ENCODE measurements around the gene TAOK3. TPM values are rescaled to one million over a fixed set of nuclear protein-coding genes. Genes with fewer than 3 reads are reported as not detected.

TAOK3 gene
- total RNA-seq, 1 donor, result 27.9 TPM

DNA sequence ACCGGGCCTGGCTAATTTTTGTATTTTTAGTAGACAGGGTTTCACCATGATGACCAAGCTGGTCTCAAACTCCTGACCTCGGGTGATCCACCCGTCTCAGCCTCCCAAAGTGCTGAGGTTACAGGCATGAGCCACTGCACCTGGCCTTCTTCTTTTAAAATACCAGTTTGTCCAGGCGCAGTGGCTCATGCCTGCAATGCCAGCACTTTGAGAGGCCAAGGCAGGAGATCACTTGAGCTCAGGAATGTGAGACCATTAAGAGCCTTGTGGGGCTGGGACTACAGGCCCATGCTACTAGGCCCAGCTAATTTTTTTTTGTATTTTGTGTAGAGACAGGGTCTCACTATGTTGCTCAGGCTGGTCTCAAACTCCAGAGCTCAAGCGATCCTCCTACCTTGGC is 244.8 kb downstream of the TAOK3 start:
- Histone ChIP-seq H3K4me3 (ENCODE audit: insufficient read depth, low read length) (no peak overlapping the region), H3K9me3 (ENCODE audit: low read depth, low read length) (no peaks in the 10 kb centered on the region), H3K4me1 (ENCODE audit: insufficient read depth, low read length) (no peaks in the 10 kb centered on the region), H3K4me2 (ENCODE audit: insufficient read depth, low read length) (no peak overlapping the region), H2AFZ (ENCODE audit: low read length) (no peak overlapping the region), H3K79me2 (ENCODE audit: insufficient read depth, low read length) (no peaks in the 10 kb centered on the region), H3K27ac (ENCODE audit: low read depth, low read length) (no peak overlapping the region), H3K36me3 (ENCODE audit: insufficient read depth, low read length) (no peaks in the 10 kb centered on the region), H3K27me3 (ENCODE audit: insufficient read depth, low read length) (no peaks in the 10 kb centered on the region), H4K20me1 (ENCODE audit: insufficient read depth, low read length) (no peaks in the 10 kb centered on the region)
- DNase-seq (ENCODE audit: insufficient read length, low spot score, missing footprints), result no peak
- TF ChIP-seq, protein P1, sequence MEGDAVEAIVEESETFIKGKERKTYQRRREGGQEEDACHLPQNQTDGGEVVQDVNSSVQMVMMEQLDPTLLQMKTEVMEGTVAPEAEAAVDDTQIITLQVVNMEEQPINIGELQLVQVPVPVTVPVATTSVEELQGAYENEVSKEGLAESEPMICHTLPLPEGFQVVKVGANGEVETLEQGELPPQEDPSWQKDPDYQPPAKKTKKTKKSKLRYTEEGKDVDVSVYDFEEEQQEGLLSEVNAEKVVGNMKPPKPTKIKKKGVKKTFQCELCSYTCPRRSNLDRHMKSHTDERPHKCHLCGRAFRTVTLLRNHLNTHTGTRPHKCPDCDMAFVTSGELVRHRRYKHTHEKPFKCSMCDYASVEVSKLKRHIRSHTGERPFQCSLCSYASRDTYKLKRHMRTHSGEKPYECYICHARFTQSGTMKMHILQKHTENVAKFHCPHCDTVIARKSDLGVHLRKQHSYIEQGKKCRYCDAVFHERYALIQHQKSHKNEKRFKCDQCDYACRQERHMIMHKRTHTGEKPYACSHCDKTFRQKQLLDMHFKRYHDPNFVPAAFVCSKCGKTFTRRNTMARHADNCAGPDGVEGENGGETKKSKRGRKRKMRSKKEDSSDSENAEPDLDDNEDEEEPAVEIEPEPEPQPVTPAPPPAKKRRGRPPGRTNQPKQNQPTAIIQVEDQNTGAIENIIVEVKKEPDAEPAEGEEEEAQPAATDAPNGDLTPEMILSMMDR (IDR thresholded peaks at IDR 0.05; ENCODE audit: extremely low read depth, low read depth, low read length), result no peak

DNA sequence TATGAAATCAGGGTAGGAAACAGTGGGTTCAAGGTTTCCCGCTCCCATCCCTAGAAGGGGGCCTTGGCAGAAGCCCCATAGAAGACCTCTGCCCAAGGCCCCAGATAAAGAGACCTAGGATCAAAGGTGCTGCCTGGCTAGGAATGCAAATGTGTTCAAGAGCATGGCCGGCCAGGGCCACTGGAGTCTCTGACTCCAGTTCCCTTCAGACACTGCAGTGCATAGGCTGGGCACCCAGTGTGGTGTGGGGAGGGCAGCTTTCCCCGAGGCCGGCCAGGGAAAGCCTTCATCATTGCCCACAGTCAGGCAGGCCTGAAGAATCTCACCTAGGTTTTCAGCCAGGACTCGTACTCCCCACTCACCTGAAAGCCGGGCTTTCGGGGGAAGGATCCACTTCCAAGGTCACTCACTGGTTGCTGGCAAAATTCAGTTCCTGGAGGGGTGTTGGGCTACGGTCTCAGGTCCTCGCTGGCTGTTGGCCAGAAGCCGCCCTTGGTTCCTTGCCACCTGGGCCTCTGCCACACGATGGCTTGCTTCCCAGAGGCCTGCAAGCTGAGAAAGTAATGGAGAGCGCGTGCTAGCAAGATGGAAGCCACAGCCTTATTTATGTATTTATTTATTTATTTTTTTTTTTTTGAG is 246.5 kb downstream of the TAOK3 start:
- no peak overlapping the region for H3K4me3 ChIP-seq (ENCODE audit: insufficient read depth, low read length)
- no peaks in the 10 kb centered on the region for H3K36me3 ChIP-seq (ENCODE audit: insufficient read depth, low read length)
- H3K4me2 ChIP-seq (ENCODE audit: insufficient read depth, low read length), result no peak overlapping the region
- no peak overlapping the region for H2AFZ ChIP-seq (ENCODE audit: low read length)
- H3K79me2 ChIP-seq (ENCODE audit: insufficient read depth, low read length), result no peaks in the 10 kb centered on the region
- TF ChIP-seq, protein P1 (IDR thresholded peaks at IDR 0.05; ENCODE audit: extremely low read depth, low read depth, low read length), result no peak
- H4K20me1 ChIP-seq (ENCODE audit: insufficient read depth, low read length), result no peaks in the 10 kb centered on the region
- no peaks in the 10 kb centered on the region for H3K9me3 ChIP-seq (ENCODE audit: low read depth, low read length)
- DNase-seq (ENCODE audit: insufficient read length, low spot score, missing footprints), result no peak
- H3K27ac ChIP-seq (ENCODE audit: low read depth, low read length), result no peak overlapping the region
- H3K4me1 ChIP-seq (ENCODE audit: insufficient read depth, low read length), result no peaks in the 10 kb centered on the region
- no peaks in the 10 kb centered on the region for H3K27me3 ChIP-seq (ENCODE audit: insufficient read depth, low read length)

- Histone ChIP-seq H3K4me3 (ENCODE audit: insufficient read depth, low read length) (no peak overlapping the region), H3K27ac (ENCODE audit: low read depth, low read length) (no peak overlapping the region), H4K20me1 (ENCODE audit: insufficient read depth, low read length) (no peaks in the 10 kb centered on the region), H3K36me3 (ENCODE audit: insufficient read depth, low read length) (no peaks in the 10 kb centered on the region), H3K27me3 (ENCODE audit: insufficient read depth, low read length) (no peaks in the 10 kb centered on the region), H3K9me3 (ENCODE audit: low read depth, low read length) (no peaks in the 10 kb centered on the region), H3K79me2 (ENCODE audit: insufficient read depth, low read length) (no peaks in the 10 kb centered on the region), H3K4me1 (ENCODE audit: insufficient read depth, low read length) (no peaks in the 10 kb centered on the region), H2AFZ (ENCODE audit: low read length) (no peak overlapping the region), H3K4me2 (ENCODE audit: insufficient read depth, low read length) (no peak overlapping the region)
- TF ChIP-seq, protein P1 (IDR thresholded peaks at IDR 0.05; ENCODE audit: extremely low read depth, low read depth, low read length), result no peak
- no peak for DNase-seq (ENCODE audit: insufficient read length, low spot score, missing footprints)
These were observed 247.0 kb downstream of the TAOK3 start for GRCh38 chr12:118125743-118126118.

DNA sequence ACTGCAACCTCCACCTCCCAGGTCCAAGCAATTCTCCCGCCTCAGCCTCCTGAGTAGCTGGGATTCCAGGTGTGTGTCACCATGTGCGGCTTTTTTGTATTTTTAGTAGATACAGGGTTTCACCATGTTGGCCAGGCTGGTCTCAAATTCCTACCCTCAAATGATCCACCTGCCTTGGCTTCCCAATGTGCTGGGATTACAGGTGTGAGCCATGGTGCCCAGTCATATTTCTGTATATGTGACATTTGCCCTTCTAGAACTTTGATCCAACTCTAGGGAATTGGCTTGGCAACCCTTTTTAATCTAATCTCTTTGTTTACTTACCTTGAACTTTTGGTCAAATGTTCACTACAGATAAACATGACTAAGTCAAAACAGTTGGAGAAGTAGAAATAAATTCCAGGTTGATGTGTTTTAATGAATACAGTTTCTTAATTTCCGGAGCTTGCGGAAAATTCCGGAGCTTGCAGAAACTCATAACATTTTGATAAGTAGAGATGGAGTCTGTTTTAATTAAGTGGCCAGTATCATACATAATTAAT is 248.3 kb downstream of the TAOK3 start:
- Histone ChIP-seq H4K20me1 (ENCODE audit: insufficient read depth, low read length) (no peaks in the 10 kb centered on the region), H3K36me3 (ENCODE audit: insufficient read depth, low read length) (no peaks in the 10 kb centered on the region), H3K4me1 (ENCODE audit: insufficient read depth, low read length) (no peaks in the 10 kb centered on the region), H3K27ac (ENCODE audit: low read depth, low read length) (no peak overlapping the region), H3K27me3 (ENCODE audit: insufficient read depth, low read length) (no peaks in the 10 kb centered on the region), H3K9me3 (ENCODE audit: low read depth, low read length) (no peaks in the 10 kb centered on the region), H3K4me2 (ENCODE audit: insufficient read depth, low read length) (no peak overlapping the region), H3K4me3 (ENCODE audit: insufficient read depth, low read length) (no peak overlapping the region), H2AFZ (ENCODE audit: low read length) (no peak overlapping the region), H3K79me2 (ENCODE audit: insufficient read depth, low read length) (no peaks in the 10 kb centered on the region)
- DNase-seq (ENCODE audit: insufficient read length, low spot score, missing footprints), result no peak
- TF ChIP-seq, protein P1 (IDR thresholded peaks at IDR 0.05; ENCODE audit: extremely low read depth, low read depth, low read length), result no peak

All from osteoblast (primary cell).